SK-N-SH (cell line): ENCODE results near the gene ZNF470. TPM values are rescaled to one million over a fixed set of nuclear protein-coding genes. Genes with fewer than 3 reads are reported as not detected.

ENCODE experiments used
- CTCF ChIA-PET: fragments of 300-600, 350-600 bp; formaldehyde crosslinking; extraction: SDS; loops from one replicate; lab custom pipeline; 2021; lab: Yijun Ruan, JAX
- POLR2A ChIA-PET: fragments of 350-600 bp; sonication (Branson Sonifier 250); formaldehyde crosslinking; extraction: SDS; loops from one replicate; lab custom pipeline; 2020; ENCODE audit warnings: antibody characterized with exemption, inconsistent platforms; lab: Yijun Ruan, JAX
- DNase-seq: peaks from one replicate; pipeline ENCODE4 v3.0.0; 2012
- H2AFZ ChIP-seq: fragments of 200-600 bp; sonication (generic); 2 replicates; pipeline ENCODE4 v1.8.1; 2016; ENCODE audit warnings: antibody characterized with exemption, mild to moderate bottlenecking, low read depth
- H3F3A ChIP-seq: fragments of 200-600 bp; sonication (generic); replicated peaks from 2 replicates; pipeline ENCODE3; 2016; ENCODE audit warnings: antibody characterized with exemption, mild to moderate bottlenecking; ENCODE audit not compliant: insufficient read depth
- H3K27ac ChIP-seq, 2 experiments: fragments of 200-500 bp in 1 of 2; fragments of 200-600 bp in 1 of 2; sonication (Bioruptor generic) in 1 of 2; sonication (generic), shearing (Covaris generic) in 1 of 2; 2 replicates each; pipeline versions ENCODE4 v1.5.1 to v1.6.1; 2014 to 2016; ENCODE audit warnings: low read depth in 2 of 2, inconsistent platforms in 1 of 2, low read length in 1 of 2, mild to moderate bottlenecking in 1 of 2, mixed read lengths in 1 of 2
- H3K27me3 ChIP-seq: fragments of 200-600 bp; sonication (generic), shearing (Covaris generic); 2 replicates; pipeline ENCODE4 v1.6.1; 2016; ENCODE audit warnings: mixed run types; ENCODE audit not compliant: insufficient read depth
- H3K36me3 ChIP-seq, 2 experiments: fragments of 200-500 bp in 1 of 2; fragments of 200-600 bp in 1 of 2; sonication (Bioruptor generic) in 1 of 2; sonication (generic) in 1 of 2; replicated peaks in 1 of 2; 2 replicates each; pipeline versions ENCODE3 to v1.5.1; 2014 to 2016; ENCODE audit warnings: low read length in 1 of 2, mild to moderate bottlenecking in 1 of 2; ENCODE audit not compliant: insufficient read depth in 2 of 2, control insufficient read depth in 1 of 2
- H3K4me1 ChIP-seq, 2 experiments: fragments of 200-500 bp in 1 of 2; fragments of 200-600 bp in 1 of 2; sonication (Bioruptor generic) in 1 of 2; sonication (generic), shearing (Covaris generic) in 1 of 2; 2 replicates each; pipeline versions ENCODE4 v1.5.1 to v1.6.1; 2014 to 2016; ENCODE audit warnings: low read depth in 1 of 2, low read length in 1 of 2, mixed run types in 1 of 2; ENCODE audit not compliant: insufficient read depth in 2 of 2, control insufficient read depth in 1 of 2
- H3K4me2 ChIP-seq: fragments of 200-600 bp; sonication (generic), shearing (Covaris generic); 2 replicates; pipeline ENCODE4 v1.6.1; 2017; ENCODE audit warnings: mixed run types
- H3K4me3 ChIP-seq, 2 experiments: fragments of 200-500 bp in 1 of 2; fragments of 200-600 bp in 1 of 2; sonication (Bioruptor generic) in 1 of 2; sonication (generic), shearing (Covaris generic) in 1 of 2; 2 replicates each; pipeline versions ENCODE4 v1.5.1 to v1.8.1; 2014 to 2016; ENCODE audit warnings: low read depth in 2 of 2, inconsistent platforms in 1 of 2, low read length in 1 of 2, mild to moderate bottlenecking in 1 of 2, mixed read lengths in 1 of 2, moderate library complexity in 1 of 2
- H3K79me2 ChIP-seq: fragments of 200-600 bp; sonication (generic); 2 replicates; pipeline ENCODE4 v1.8.1; 2017; ENCODE audit warnings: mild to moderate bottlenecking; ENCODE audit not compliant: insufficient read depth
- H3K9ac ChIP-seq: fragments of 200-600 bp; sonication (generic); 2 replicates; pipeline ENCODE4 v1.6.1; 2017; ENCODE audit warnings: mixed run types
- H3K9me2 ChIP-seq: fragments of 200-600 bp; sonication (generic); 2 replicates; pipeline ENCODE4 v1.6.1; 2017; ENCODE audit warnings: mixed run types
- H3K9me3 ChIP-seq: fragments of 200-600 bp; sonication (generic); 2 replicates; pipeline ENCODE4 v1.6.1; 2017; ENCODE audit warnings: mixed run types, mild to moderate bottlenecking, moderate library complexity
- H4K20me1 ChIP-seq: fragments of 200-600 bp; sonication (generic); 2 replicates; pipeline ENCODE4 v1.6.1; 2017; ENCODE audit warnings: mild to moderate bottlenecking, mixed run types; ENCODE audit not compliant: insufficient read depth
- CHD2 ChIP-seq: fragments of 150-350 bp; IDR thresholded peaks from 2 replicates; pipeline ENCODE4 v1.6.1; 2018; ENCODE audit warnings: low read length; ENCODE audit not compliant: partially characterized antibody
- CTCF ChIP-seq: fragments of 200-600 bp; sonication (generic); IDR thresholded peaks from 2 replicates; pipeline ENCODE4 v1.6.1; 2017; ENCODE audit warnings: antibody characterized with exemption, mild to moderate bottlenecking, moderate library complexity
- EZH2phosphoT487 ChIP-seq: fragments of 200-600 bp; sonication (generic); IDR thresholded peaks from 2 replicates; pipeline ENCODE4 v1.6.1; 2017; ENCODE audit warnings: low read depth, mixed run types, mild to moderate bottlenecking, antibody characterized with exemption, moderate library complexity, borderline replicate concordance
- FOSL2 ChIP-seq: IDR thresholded peaks from 2 replicates; pipeline ENCODE4 v1.4.0; 2012; ENCODE audit warnings: low read depth, mild to moderate bottlenecking, moderate library complexity, borderline replicate concordance
- FOXJ3 ChIP-seq: sonication (generic); formaldehyde crosslinking; IDR thresholded peaks from 2 replicates; pipeline ENCODE4 v1.5.1; 2020; ENCODE audit warnings: mild to moderate bottlenecking, missing genetic modification reagents
- FOXM1 ChIP-seq: IDR thresholded peaks from 2 replicates; pipeline ENCODE4 v1.4.0; 2012; ENCODE audit warnings: low read depth, mild to moderate bottlenecking
- GABPA ChIP-seq: IDR thresholded peaks from 2 replicates; pipeline ENCODE4 v1.4.0; 2012; ENCODE audit warnings: low read depth, mild to moderate bottlenecking
- GATA2 ChIP-seq: sonication (generic); formaldehyde crosslinking; IDR thresholded peaks from 2 replicates; pipeline ENCODE4 v1.5.0; 2020; ENCODE audit warnings: mild to moderate bottlenecking, missing genetic modification reagents
- JUND ChIP-seq: IDR thresholded peaks from 2 replicates; pipeline ENCODE4 v1.4.0; 2012
- MAX ChIP-seq: IDR thresholded peaks from 2 replicates; pipeline ENCODE4 v1.4.0; 2012; ENCODE audit warnings: low read depth
- MEF2A ChIP-seq: IDR thresholded peaks from 2 replicates; pipeline ENCODE4 v1.4.0; 2012; ENCODE audit warnings: low read depth, borderline replicate concordance
- MXI1 ChIP-seq: IDR thresholded peaks from 2 replicates; pipeline ENCODE4 v1.6.1; 2012; ENCODE audit warnings: mild to moderate bottlenecking, low read depth, low read length, improper control_type of control experiment
- NFIC ChIP-seq: IDR thresholded peaks from 2 replicates; pipeline ENCODE4 v1.4.0; 2012; ENCODE audit warnings: borderline replicate concordance
- NRF1 ChIP-seq: IDR thresholded peaks from 2 replicates; pipeline ENCODE4 v1.6.1; 2012; ENCODE audit warnings: low read depth, mild to moderate bottlenecking, low read length
- POLR2AphosphoS5 ChIP-seq: IDR thresholded peaks from 2 replicates; pipeline ENCODE4 v1.6.1; 2012; ENCODE audit warnings: low read depth, low read length
- RAD21 ChIP-seq: IDR thresholded peaks from 2 replicates; pipeline ENCODE4 v1.6.1; 2012; ENCODE audit warnings: mild to moderate bottlenecking, low read length
- RCOR1 ChIP-seq: fragments of 150-350 bp; IDR thresholded peaks from 2 replicates; pipeline ENCODE4 v1.6.1; 2017; ENCODE audit warnings: antibody characterized with exemption, low read length
- REST ChIP-seq: IDR thresholded peaks from 2 replicates; pipeline ENCODE4 v1.6.1; 2012; ENCODE audit warnings: mild to moderate bottlenecking, low read depth, low read length, moderate library complexity
- RFX5 ChIP-seq: IDR thresholded peaks from 2 replicates; pipeline ENCODE4 v1.6.1; 2012; ENCODE audit warnings: mild to moderate bottlenecking, improper control_type of control experiment, low read length
- RXRA ChIP-seq: IDR thresholded peaks from 2 replicates; pipeline ENCODE4 v1.4.0; 2012; ENCODE audit warnings: low read depth, mild to moderate bottlenecking, borderline replicate concordance
- SIN3A ChIP-seq: IDR thresholded peaks from 2 replicates; pipeline ENCODE4 v1.6.1; 2012; ENCODE audit warnings: low read depth, mild to moderate bottlenecking, low read length, moderate library complexity, borderline replicate concordance
- SMC3 ChIP-seq: IDR thresholded peaks from 2 replicates; pipeline ENCODE4 v1.6.1; 2012; ENCODE audit warnings: low read depth, low read length, improper control_type of control experiment
- TAF1 ChIP-seq: IDR thresholded peaks from 2 replicates; pipeline ENCODE4 v1.6.1; 2012; ENCODE audit warnings: low read depth, mild to moderate bottlenecking, low read length, moderate library complexity, borderline replicate concordance
- USF1 ChIP-seq: IDR thresholded peaks from 2 replicates; pipeline ENCODE4 v1.4.0; 2012; ENCODE audit warnings: low read depth, borderline replicate concordance
- USF2 ChIP-seq: fragments of 150-350 bp; IDR thresholded peaks from 2 replicates; pipeline ENCODE4 v1.6.1; 2017; ENCODE audit warnings: antibody characterized with exemption, low read length, low read depth, borderline replicate concordance
- YY1 ChIP-seq: IDR thresholded peaks from 2 replicates; pipeline ENCODE4 v1.4.0; 2012; ENCODE audit warnings: low read depth, mild to moderate bottlenecking
- WGBS: methylation state at CpG from one replicate; pipeline ENCODE4 v1.1.6; 2017; ENCODE audit warnings: low lambda C conversion rate; 5-methylcytosine and 5-hydroxymethylcytosine counted together
- polyA plus RNA-seq, 3 experiments: library from polyadenylated mRNA; depleted of rRNA; stranded (reverse); fragments of >200 nt; gene quantifications; 2 replicates each; pipeline ENCODE4 v1.2.3, GENCODE V29; 2012

ZNF470 gene
- polyA plus RNA-seq, 1 of the 3 experiments (the other 2 are of a cell fraction), result 2.5 TPM

GRCh38 chr19:56594783-56595547, 27.7 kb downstream of the ZNF470 start, which contains the start of gene ZNF71:
Gene ZNF71 (plus strand): TSS chr19:56595302. CDS start chr19:56601559, 6,257 bp downstream.
- CTCF ChIA-PET, result interaction anchor here (1.0 kb wide), 1 partner anchor 202 kb away, joined by 3 read pairs; the partner anchor contains the start of gene ZNF582
- Histone ChIP-seq H3K79me2 (peaks cover 49% of the 10 kb centered on the region), H3K4me2 (peak within 1 kb of the TSS; percentile 83), H2AFZ (peak within 1 kb of the TSS; percentile 85), H3K27me3 (no peaks in the 10 kb centered on the region), H3F3A (no peaks in the 10 kb centered on the region), H3K36me3 (peaks cover 6 to 19% of the 10 kb centered on the region in 2 experiments), H3K4me1 (peaks cover 0 to 5% of the 10 kb centered on the region in 2 experiments; a peak in 1 of 4 replicates), H3K9me3 (peaks cover 13% of the 10 kb centered on the region; the same call in 1 of the 2 replicates), H3K9ac (peak within 1 kb of the TSS; percentile 79), H3K4me3 (peak within 1 kb of the TSS; percentile 56 to 95), H3K27ac (peak within 1 kb of the TSS in 1 of 2 experiments; percentile 29; a peak in 1 of 4 replicates), H4K20me1 (no peaks in the 10 kb centered on the region), H3K9me2 (no peaks in the 10 kb centered on the region)
- WGBS, result 2% methylated on average over 29 of the region's 52 CpGs
- TF ChIP-seq MXI1 (peak; percentile 73), EZH2phosphoT487 (no peak), NRF1 (peak; percentile 75), RFX5 (no peak), MEF2A (no peak), RAD21 (no peak), USF1 (no peak), SIN3A (no peak), POLR2AphosphoS5 (no peak; the same call in 1 of the 2 replicates), FOXM1 (no peak), REST (no peak), FOXJ3 (CRISPR knock-in tag) (no peak), FOSL2 (no peak), TAF1 (peak; percentile 61), RXRA (no peak), RCOR1 (no peak), CTCF (no peak), CHD2 (peak; percentile 65), GATA2 (CRISPR knock-in tag) (no peak), JUND (no peak), SMC3 (no peak), MAX (no peak), NFIC (no peak), USF2 (no peak), YY1 (0 out of 2 replicates have a peak, but pooled peaks have one; percentile 47), GABPA (no peak)
- peak; percentile 97 for DNase-seq
- POLR2A ChIA-PET, result no interaction called here
